Effector CD8-positive, alpha-beta T cell (primary cell): ENCODE results near the gene KCNAB1.

Source experiments
- DNase-seq: peaks from one replicate; lab custom pipeline; 2025; lab: John Stamatoyannopoulos, UW

KCNAB1 gene

GRCh38 chr3:156407617-156408225 lies 287.3 kb downstream of the KCNAB1 start:
- DNase-seq, result no peak

GRCh38 chr3:156409694-156410093 lies 289.3 kb downstream of the KCNAB1 start:
- DNase-seq, result no peak

GRCh38 chr3:156412600-156412999 lies 292.2 kb downstream of the KCNAB1 start:
- no peak for DNase-seq

GRCh38 chr3:156413293-156413892 lies 293.0 kb downstream of the KCNAB1 start:
- DNase-seq, result no peak

GRCh38 chr3:156416846-156417558 lies 296.6 kb downstream of the KCNAB1 start:
- no peak for DNase-seq

- no peak for DNase-seq
These were observed 297.3 kb downstream of the KCNAB1 start for GRCh38 chr3:156417559-156418132.

- no peak for DNase-seq
These were observed 298.1 kb downstream of the KCNAB1 start for GRCh38 chr3:156418428-156418827.

- no peak for DNase-seq
These were observed 301.2 kb downstream of the KCNAB1 start for GRCh38 chr3:156421534-156421933.

- DNase-seq, result no peak
These were observed 304.4 kb downstream of the KCNAB1 start for GRCh38 chr3:156424758-156425157.

GRCh38 chr3:156425651-156426050 lies 305.3 kb downstream of the KCNAB1 start:
- no peak for DNase-seq

GRCh38 chr3:156429125-156429524 lies 308.7 kb downstream of the KCNAB1 start:
- DNase-seq, result no peak

- no peak for DNase-seq
These were observed 311.2 kb downstream of the KCNAB1 start for GRCh38 chr3:156431334-156432124.

GRCh38 chr3:156432563-156432962 lies 312.2 kb downstream of the KCNAB1 start:
- no peak for DNase-seq

GRCh38 chr3:156433138-156433537 lies 312.8 kb downstream of the KCNAB1 start:
- no peak for DNase-seq

- DNase-seq, result no peak
These were observed 313.5 kb downstream of the KCNAB1 start for GRCh38 chr3:156433910-156434309.

GRCh38 chr3:156434921-156435320 lies 314.5 kb downstream of the KCNAB1 start:
- no peak for DNase-seq

GRCh38 chr3:156443079-156443478 lies 322.7 kb downstream of the KCNAB1 start:
- DNase-seq, result no peak

- no peak for DNase-seq
These were observed 325.0 kb downstream of the KCNAB1 start for GRCh38 chr3:156445117-156446090.

GRCh38 chr3:156448300-156448699 lies 327.9 kb downstream of the KCNAB1 start:
- no peak for DNase-seq

- DNase-seq, result no peak
These were observed 329.6 kb downstream of the KCNAB1 start for GRCh38 chr3:156449710-156450574.
